HEK293T (cell line): ENCODE measurements around the gene PIGR.
A peak's percentile ranks its signal among the peaks of the same experiment; 100 is the strongest.

Experiments used
- CTCF ChIA-PET: fragments of 350-600 bp; formaldehyde crosslinking; extraction: SDS; loops from one replicate; lab custom pipeline; 2021; ENCODE audit warnings: antibody characterized with exemption, inconsistent platforms; lab: Yijun Ruan, JAX
- POLR2A ChIA-PET: fragments of 350-600 bp; formaldehyde crosslinking; extraction: SDS; loops from one replicate; lab custom pipeline; 2020; ENCODE audit warnings: antibody characterized with exemption, inconsistent platforms; lab: Yijun Ruan, JAX
- DNase-seq: peaks from one replicate; pipeline ENCODE4 v3.0.0; 2012; ENCODE audit warnings: mixed read lengths; ENCODE audit errors: extremely low spot score
- ARNT ChIP-seq: fragments of 450-650 bp; IDR thresholded peaks from 2 replicates; pipeline ENCODE4 v1.6.1; 2017; ENCODE audit warnings: mild to moderate bottlenecking
- BHLHE40 ChIP-seq: fragments of 450-650 bp; IDR thresholded peaks from 2 replicates; pipeline ENCODE4 v1.6.1; 2016; ENCODE audit warnings: mild to moderate bottlenecking, moderate library complexity, borderline replicate concordance
- CTBP1 ChIP-seq: fragments of 450-650 bp; IDR thresholded peaks from 2 replicates; pipeline ENCODE4 v1.6.1; 2016; ENCODE audit warnings: borderline replicate concordance
- ELF4 ChIP-seq: fragments of 450-650 bp; IDR thresholded peaks from 2 replicates; pipeline ENCODE4 v1.6.1; 2017; ENCODE audit warnings: antibody characterized with exemption
- FOXA1 ChIP-seq: fragments of 450-650 bp; IDR thresholded peaks from 2 replicates; pipeline ENCODE4 v1.6.1; 2016; ENCODE audit warnings: mild to moderate bottlenecking
- FOXK2 ChIP-seq: fragments of 450-650 bp; IDR thresholded peaks from 2 replicates; pipeline ENCODE4 v1.6.1; 2016; ENCODE audit warnings: mild to moderate bottlenecking
- FOXM1 ChIP-seq: fragments of 450-650 bp; IDR thresholded peaks from 2 replicates; pipeline ENCODE4 v1.6.1; 2017; ENCODE audit warnings: mild to moderate bottlenecking, borderline replicate concordance
- HDGF ChIP-seq: fragments of 450-650 bp; IDR thresholded peaks from 2 replicates; pipeline ENCODE4 v1.6.1; 2017; ENCODE audit warnings: antibody characterized with exemption, borderline replicate concordance
- L3MBTL2 ChIP-seq: fragments of 450-650 bp; conservative IDR thresholded peaks from 2 replicates; pipeline ENCODE4 v1.6.1; 2016; ENCODE audit warnings: mild to moderate bottlenecking
- LEF1 ChIP-seq: fragments of 450-650 bp; IDR thresholded peaks from 2 replicates; pipeline ENCODE4 v1.6.1; 2017; ENCODE audit warnings: mild to moderate bottlenecking, borderline replicate concordance
- NFRKB ChIP-seq: fragments of 450-650 bp; IDR thresholded peaks from 2 replicates; pipeline ENCODE4 v1.6.1; 2016; ENCODE audit warnings: mild to moderate bottlenecking, moderate library complexity
- PKNOX1 ChIP-seq: fragments of 450-650 bp; IDR thresholded peaks from 2 replicates; pipeline ENCODE4 v1.6.1; 2016
- SP1 ChIP-seq: fragments of 450-650 bp; IDR thresholded peaks from 2 replicates; pipeline ENCODE4 v1.6.1; 2017
- SUZ12 ChIP-seq: fragments of 450-650 bp; IDR thresholded peaks from 2 replicates; pipeline ENCODE4 v1.6.1; 2016; ENCODE audit warnings: mild to moderate bottlenecking
- TARDBP ChIP-seq: fragments of 450-650 bp; IDR thresholded peaks from 2 replicates; pipeline ENCODE4 v1.6.1; 2016
- ZNF384 ChIP-seq: fragments of 450-650 bp; IDR thresholded peaks from 2 replicates; pipeline ENCODE4 v1.6.1; 2016

PIGR gene

GRCh38 chr1:206982216-206982615 is 36.0 kb upstream of the PIGR start:
- CTCF ChIA-PET = interaction anchor here (0.6 to 2.2 kb wide), 12 partner anchors 9 to 492 kb away, joined by 3 to 11 read pairs (median 3); no protein-coding TSS in a partner anchor

GRCh38 chr1:206979379-206980043 is 33.2 kb upstream of the PIGR start:
- no peak for TF ChIP-seq HDGF
- DNase-seq = peak; percentile 36
- ChIA-PET POLR2A (no interaction called here), CTCF (interaction anchor here (1.3 kb wide), 1 partner anchor 316 kb away, joined by 3 read pairs; no protein-coding TSS in a partner anchor)

More at GRCh38 chr1:206982216-206982615, 36.0 kb upstream of the PIGR start:
- TF ChIP-seq HDGF (no peak), ZNF384 (no peak), SP1 (no peak), LEF1 (no peak), BHLHE40 (no peak), FOXA1 (no peak), L3MBTL2 (no peak), FOXK2 (no peak), TARDBP (no peak), PKNOX1 (no peak), ELF4 (no peak), ARNT (no peak), NFRKB (no peak), CTBP1 (no peak), FOXM1 (no peak)
- DNase-seq = peak; percentile 77
- POLR2A ChIA-PET = interaction anchor here (1.0 kb wide), 1 partner anchor 69 kb away, joined by 3 read pairs; no protein-coding TSS in a partner anchor

DNA sequence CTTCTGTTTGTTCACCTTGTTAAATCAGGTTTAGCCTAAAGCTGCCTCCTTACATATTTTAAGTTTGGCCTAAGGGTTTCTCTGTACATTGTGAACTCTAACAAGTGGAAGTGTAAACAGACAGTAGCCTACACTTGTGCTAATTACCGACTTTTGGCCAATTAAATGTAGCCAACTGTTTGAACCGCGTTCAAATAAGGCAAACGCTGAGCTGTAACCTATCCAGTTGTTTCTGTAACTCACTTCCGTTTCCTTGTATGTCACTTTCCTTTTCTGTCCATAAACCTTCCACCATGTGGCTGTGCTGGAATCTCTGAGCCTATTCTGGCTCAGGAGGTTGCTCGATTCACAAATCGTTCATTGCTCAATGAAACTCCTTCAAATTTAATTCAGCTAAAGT is 32.0 kb upstream of the PIGR start:
- DNase-seq = no peak
- TF ChIP-seq LEF1 = no peak
- no peak for TF ChIP-seq BHLHE40
- TF ChIP-seq CTBP1 = no peak
- no peak for TF ChIP-seq NFRKB
- TF ChIP-seq SUZ12 = no peak
- no peak for TF ChIP-seq FOXK2
- no peak for TF ChIP-seq TARDBP
- TF ChIP-seq ZNF384 = no peak
- TF ChIP-seq FOXM1 = no peak
- no peak for TF ChIP-seq ARNT
- TF ChIP-seq L3MBTL2 = no peak
- no peak for TF ChIP-seq FOXA1
- TF ChIP-seq ELF4 = no peak
- no peak for TF ChIP-seq PKNOX1
- TF ChIP-seq HDGF = no peak
- TF ChIP-seq SP1 = no peak
- CTCF ChIA-PET = no interaction called here
- POLR2A ChIA-PET = no interaction called here

DNA sequence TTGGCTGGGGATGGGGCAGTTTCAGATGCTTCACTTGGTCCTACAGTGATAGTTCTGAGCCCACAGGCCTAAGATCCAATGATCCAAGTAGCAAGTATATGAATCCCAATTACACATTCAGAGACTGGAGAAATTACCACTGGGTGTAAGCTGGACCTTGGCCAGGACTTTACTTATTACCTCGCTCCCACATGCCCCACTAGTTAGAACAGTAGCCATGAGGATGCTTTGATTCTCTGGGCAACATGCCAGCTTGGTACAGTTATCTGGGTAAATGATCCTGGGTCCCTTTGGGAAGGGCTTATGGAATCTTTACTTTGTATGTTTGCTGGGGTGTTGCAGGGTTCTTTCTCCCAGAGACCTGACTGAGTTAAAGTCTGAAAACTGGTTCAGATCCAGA is 29.0 kb upstream of the PIGR start:
- no peak for TF ChIP-seq TARDBP
- no peak for TF ChIP-seq BHLHE40
- TF ChIP-seq FOXK2 = no peak
- no peak for TF ChIP-seq SP1
- CTCF ChIA-PET = interaction anchor here (0.6 kb wide), 1 partner anchor 75 kb away, joined by 3 read pairs; no protein-coding TSS in a partner anchor
- POLR2A ChIA-PET = no interaction called here
- no peak for DNase-seq

DNA sequence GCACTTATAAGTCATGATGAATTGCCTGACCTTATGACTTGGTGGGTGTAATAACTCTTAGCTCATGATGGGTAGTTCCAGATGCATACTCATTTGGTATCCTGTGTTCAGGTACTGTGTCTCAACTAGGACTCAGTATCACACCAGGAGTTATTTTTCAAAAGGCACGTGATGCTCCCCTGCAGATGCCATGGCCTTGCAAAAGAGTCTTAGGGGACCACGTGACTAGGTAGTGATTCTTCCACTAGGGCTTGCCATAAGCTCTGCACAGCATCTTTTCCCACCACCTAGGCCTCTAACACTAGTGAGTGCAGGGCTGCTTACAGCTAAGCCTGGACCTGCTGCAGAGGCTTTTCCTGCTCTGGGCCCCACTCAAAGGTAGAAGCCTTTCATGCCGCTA is 27.9 kb upstream of the PIGR start:
- ChIA-PET POLR2A (no interaction called here), CTCF (interaction anchor here (1.1 kb wide), 1 partner anchor 30 kb away, joined by 6 read pairs; no protein-coding TSS in a partner anchor)
- TF ChIP-seq CTBP1 = no peak
- no peak for TF ChIP-seq SP1
- TF ChIP-seq FOXA1 = no peak
- TF ChIP-seq BHLHE40 = no peak
- no peak for DNase-seq

GRCh38 chr1:206972728-206973127 is 26.5 kb upstream of the PIGR start:
- TF ChIP-seq FOXK2 (no peak), ELF4 (no peak), FOXA1 (no peak), CTBP1 (no peak), PKNOX1 (no peak), FOXM1 (no peak), L3MBTL2 (no peak), SUZ12 (no peak), TARDBP (no peak), NFRKB (no peak), SP1 (no peak), HDGF (no peak), ARNT (no peak)
- ChIA-PET POLR2A (no interaction called here), CTCF (interaction anchor here (1.2 to 1.7 kb wide), 2 partner anchors 10 to 37 kb away, joined by 4 to 5 read pairs; no protein-coding TSS in a partner anchor)
- no peak for DNase-seq
